Spinal cord (tissue), 10 donors: ENCODE results near the gene SMIM9. TPM values are rescaled to one million over a fixed set of nuclear protein-coding genes. Genes with fewer than 3 reads are reported as not detected.
"Not testable (repeated sequence)": the region's sequence is repeated elsewhere in the genome, so short reads cannot be mapped to it uniquely, and the experiment has no call there.

Experiments used
- DNase-seq, 6 donors: peaks; one replicate each; pipeline versions ENCODE4 v3.0.0 to v3.0.0-alpha.2; 2013 to 2015; ENCODE audit warnings: low spot score in 6 of 6, low read depth in 4 of 6
- H3K27ac ChIP-seq: one replicate; pipeline ENCODE4 v1.5.1; 2013; ENCODE audit warnings: low read depth, low read length, control low read depth
- H3K27me3 ChIP-seq: one replicate; pipeline ENCODE4 v1.6.1; 2013; ENCODE audit warnings: low read length; ENCODE audit not compliant: control insufficient read depth, insufficient read depth
- H3K36me3 ChIP-seq: one replicate; pipeline ENCODE4 v1.6.1; 2013; ENCODE audit warnings: low read length; ENCODE audit not compliant: control insufficient read depth, insufficient read depth
- H3K4me1 ChIP-seq: one replicate; pipeline ENCODE4 v1.6.1; 2013; ENCODE audit warnings: low read length; ENCODE audit not compliant: control insufficient read depth, insufficient read depth
- H3K4me3 ChIP-seq: one replicate; pipeline ENCODE4 v1.5.1; 2013; ENCODE audit warnings: low read depth, low read length, control low read depth
- H3K9me3 ChIP-seq: one replicate; pipeline ENCODE4 v1.6.1; 2013; ENCODE audit warnings: low read length; ENCODE audit not compliant: control insufficient read depth, insufficient read depth
- WGBS: methylation state at CpG from one replicate; pipeline ENCODE4 v1.1.5; 2013; ENCODE audit warnings: missing lambda C conversion rate; ENCODE audit not compliant: insufficient coverage; 5-methylcytosine and 5-hydroxymethylcytosine counted together
- polyA plus RNA-seq, 2 donors: library from polyadenylated mRNA; unstranded; fragments of 120-200 nt; gene quantifications; one replicate each; pipeline ENCODE4 v1.2.1, GENCODE V29; 2013; ENCODE audit not compliant: insufficient read length in 2 of 2
- total RNA-seq, 2 donors: library from RNA; depleted of rRNA in 1 of 2; stranded (reverse); fragments of 120-200 nt in 1 of 2; fragments of >200 nt in 1 of 2; gene quantifications; one replicate each; pipeline versions ENCODE4 v1.2.3 to v1.2.4, GENCODE V29; 2013 to 2014
- donor health status: healthy.

SMIM9 gene
- total and polyA plus RNA-seq, 4 donors = not detected

DNA sequence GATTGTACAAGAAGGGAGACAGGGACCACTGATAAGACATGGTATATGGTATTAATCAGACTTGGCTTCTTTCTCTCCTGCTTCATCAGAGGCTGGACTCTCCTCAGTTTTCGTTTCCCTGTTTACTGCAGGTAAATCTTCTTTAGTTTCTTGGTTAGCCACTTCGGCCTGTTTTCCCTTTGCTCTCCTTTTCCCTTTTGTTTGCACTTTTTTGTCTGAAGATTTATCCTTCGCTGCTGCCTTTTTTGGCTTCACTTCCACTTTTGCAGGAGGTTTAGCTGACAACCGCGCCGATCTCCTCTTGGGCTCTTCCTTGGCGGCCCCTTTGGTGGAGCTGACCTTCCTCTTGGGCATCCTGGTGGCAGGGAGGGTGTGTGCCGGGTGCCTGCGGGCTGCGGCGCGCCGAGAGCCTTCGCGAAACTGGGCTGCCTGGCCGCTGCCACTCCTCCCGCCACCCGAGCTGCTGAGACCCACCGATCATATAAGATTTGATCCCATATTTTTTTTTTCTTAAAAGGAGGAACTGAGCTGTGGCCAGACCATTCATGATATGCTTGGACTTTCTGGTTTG, 17.3 kb downstream of the SMIM9 start:
- H3K27me3 ChIP-seq, H3K36me3 ChIP-seq, H3K4me1 ChIP-seq, H3K27ac ChIP-seq, H3K9me3 ChIP-seq, H3K4me3 ChIP-seq, DNase-seq: not testable (repeated sequence)
- 92% methylated on average over 11 of the region's 19 CpGs for WGBS

DNA sequence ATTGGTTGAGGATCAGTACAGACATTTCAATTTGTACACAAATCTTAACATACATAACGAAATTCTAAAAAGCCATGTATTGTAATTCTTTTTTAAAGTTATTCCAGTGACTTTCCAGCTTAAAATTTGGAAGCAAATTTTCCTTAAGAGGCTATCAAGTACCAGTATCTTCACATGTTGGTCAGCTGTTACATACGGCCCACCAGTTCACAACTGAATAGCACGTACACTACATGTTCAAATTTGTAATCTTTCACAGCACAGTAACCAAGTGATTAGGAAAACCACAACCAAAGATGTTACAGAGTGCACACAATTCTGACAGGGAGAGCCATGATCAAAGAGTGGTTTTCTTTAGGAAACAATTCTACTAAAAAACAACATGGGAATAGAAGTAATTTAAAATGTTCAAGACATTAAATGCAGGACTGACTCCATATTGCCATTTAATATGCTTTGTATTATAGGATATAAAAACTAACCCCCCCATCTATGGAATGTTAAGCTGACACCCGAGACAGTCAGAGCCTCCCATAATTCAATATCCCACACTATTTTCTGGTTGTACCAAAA, 18.1 kb downstream of the SMIM9 start:
- not testable (repeated sequence) for DNase-seq, H3K36me3 ChIP-seq, H3K9me3 ChIP-seq, H3K27ac ChIP-seq, H3K27me3 ChIP-seq, H3K4me3 ChIP-seq, H3K4me1 ChIP-seq
- WGBS = 73% methylated on average over 2 of the region's 4 CpGs

DNA sequence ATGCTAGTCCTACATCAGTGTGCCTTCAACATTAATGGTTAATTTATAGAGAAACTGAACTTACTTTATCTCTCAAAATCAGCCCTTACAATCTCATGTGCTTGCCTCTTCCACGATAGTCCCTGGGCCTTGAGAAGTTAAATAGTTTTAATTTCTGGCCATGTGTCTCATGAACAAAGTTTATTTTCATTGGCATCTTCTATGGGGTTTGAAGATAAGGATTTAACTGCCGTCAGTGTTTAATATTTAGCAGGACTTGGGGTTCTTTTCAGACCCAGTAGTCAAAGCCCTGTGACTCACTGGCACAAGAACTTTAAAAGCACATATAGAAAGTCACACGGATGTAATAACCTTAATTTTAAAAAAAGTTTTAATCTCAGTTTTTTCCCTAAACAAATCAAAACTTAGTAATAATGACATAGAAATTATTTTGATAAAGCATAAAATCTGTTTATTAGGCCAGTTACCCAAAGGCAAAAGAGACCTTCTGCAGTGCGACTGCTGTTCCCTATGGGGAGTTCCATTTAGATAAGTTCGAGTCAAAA, 19.1 kb downstream of the SMIM9 start:
- Histone ChIP-seq H3K36me3 (no peaks in the 10 kb centered on the region), H3K27ac (no peak overlapping the region), H3K27me3 (no peaks in the 10 kb centered on the region), H3K9me3 (no peaks in the 10 kb centered on the region), H3K4me1 (no peaks in the 10 kb centered on the region), H3K4me3 (no peak overlapping the region)
- no CpG with 5 or more reads among the region's 5 CpGs for WGBS
- DNase-seq = no peak

DNA sequence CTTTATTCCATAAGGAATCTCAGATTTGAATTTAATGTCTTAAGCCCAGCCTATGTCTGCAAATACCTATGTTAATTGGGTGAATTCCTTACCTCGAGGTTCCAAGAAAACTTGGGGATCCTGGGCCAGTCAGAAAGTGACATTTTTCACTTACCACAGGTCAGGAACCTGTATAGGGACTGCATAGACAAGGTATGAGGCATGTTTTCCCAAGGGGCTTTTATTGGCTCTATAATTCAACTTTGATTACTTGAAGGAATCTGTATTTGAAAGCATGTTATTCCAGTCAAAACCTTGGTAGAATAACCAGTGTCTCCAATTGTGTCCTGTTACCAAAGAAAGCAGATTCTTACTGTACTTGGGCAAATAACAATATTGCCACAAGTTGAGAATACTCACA, 20.7 kb downstream of the SMIM9 start:
- no peak overlapping the region for H3K27ac ChIP-seq
- H3K9me3 ChIP-seq = no peaks in the 10 kb centered on the region
- no peak for DNase-seq
- H3K4me1 ChIP-seq = no peaks in the 10 kb centered on the region
- no CpG with 5 or more reads among the region's 1 CpG for WGBS
- no peaks in the 10 kb centered on the region for H3K27me3 ChIP-seq
- no peaks in the 10 kb centered on the region for H3K36me3 ChIP-seq
- H3K4me3 ChIP-seq = no peak overlapping the region

DNA sequence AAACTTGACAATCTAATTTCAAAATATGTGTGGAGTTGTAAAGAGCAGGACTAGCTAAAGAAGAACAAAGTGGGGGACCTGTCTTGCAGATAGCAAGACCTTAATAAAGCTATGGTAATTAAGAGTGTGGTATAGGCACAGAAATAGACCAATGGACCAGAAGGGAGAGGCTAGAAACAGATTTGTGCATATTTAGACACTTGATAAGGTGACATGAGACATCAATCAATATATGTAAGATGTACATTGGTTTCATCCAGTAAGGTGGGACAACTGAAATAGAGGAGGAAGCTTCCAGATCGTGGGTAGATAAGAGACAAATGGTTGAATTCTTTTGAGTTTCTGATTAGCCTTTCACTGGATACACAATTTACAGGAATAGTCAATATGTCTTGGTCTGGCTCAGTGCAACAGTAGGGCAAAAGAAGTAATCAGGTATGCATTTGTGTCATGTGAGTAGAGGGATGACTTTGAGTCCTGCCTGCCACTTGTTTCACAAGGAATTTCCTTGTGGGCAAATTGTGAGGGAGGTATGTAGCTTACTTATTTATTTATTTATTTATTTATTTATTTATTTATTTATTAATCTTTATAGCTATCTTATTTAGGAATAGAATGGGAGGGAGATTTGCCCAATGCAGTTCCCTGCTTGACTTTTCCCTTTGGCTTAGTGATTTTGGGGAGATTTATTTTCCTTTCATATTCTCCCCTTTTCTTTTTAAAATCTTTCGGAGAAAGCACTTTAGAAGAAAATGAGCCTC, 21.9 kb downstream of the SMIM9 start:
- no peak for DNase-seq
- 20% methylated on average over 1 of the region's 2 CpGs for WGBS
- Histone ChIP-seq H3K36me3 (no peaks in the 10 kb centered on the region), H3K9me3 (no peaks in the 10 kb centered on the region), H3K4me3 (no peak overlapping the region), H3K27me3 (no peaks in the 10 kb centered on the region), H3K4me1 (no peaks in the 10 kb centered on the region), H3K27ac (no peak overlapping the region)

DNA sequence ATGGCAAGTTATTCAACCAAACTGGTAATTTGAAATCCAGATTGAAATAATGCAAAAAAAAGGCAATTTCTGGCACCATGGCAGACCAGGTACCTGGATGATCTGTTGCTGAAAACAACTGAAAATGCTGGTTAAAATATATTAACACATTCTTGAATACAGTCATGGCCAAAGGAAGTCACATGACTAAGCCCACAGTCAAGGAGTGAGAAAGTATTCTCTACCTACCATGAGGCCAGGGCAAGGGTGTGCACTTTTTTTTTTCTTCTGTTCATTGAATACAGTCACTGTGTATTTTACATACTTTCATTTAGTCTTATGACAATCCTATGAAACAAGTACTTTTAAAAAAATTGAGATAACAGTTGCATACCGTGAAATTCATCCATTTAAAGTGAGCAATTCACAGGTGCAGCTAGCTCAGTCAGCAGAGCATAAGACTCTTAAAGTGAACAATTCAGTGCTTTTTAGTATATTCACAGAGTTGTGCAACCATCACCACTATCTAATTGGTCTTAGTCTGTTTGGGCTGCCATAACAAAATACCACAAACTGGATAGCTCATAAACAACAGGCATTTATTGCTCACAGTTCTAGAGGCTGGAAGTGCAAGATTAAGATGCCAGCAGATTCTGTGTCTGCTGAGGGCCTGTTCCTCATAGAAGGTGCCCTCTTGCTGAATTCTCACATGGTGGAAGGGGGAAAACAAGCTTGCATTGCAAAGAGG, 24.4 kb downstream of the SMIM9 start:
- no CpG with 5 or more reads among the region's 1 CpG for whole genome bisulfite sequencing
- Histone ChIP-seq H3K27ac (no peak overlapping the region), H3K9me3 (no peaks in the 10 kb centered on the region), H3K4me1 (peaks cover under 1% of the 10 kb centered on the region), H3K36me3 (no peaks in the 10 kb centered on the region), H3K27me3 (no peaks in the 10 kb centered on the region), H3K4me3 (no peak overlapping the region)
- DNase-seq = no peak

DNA sequence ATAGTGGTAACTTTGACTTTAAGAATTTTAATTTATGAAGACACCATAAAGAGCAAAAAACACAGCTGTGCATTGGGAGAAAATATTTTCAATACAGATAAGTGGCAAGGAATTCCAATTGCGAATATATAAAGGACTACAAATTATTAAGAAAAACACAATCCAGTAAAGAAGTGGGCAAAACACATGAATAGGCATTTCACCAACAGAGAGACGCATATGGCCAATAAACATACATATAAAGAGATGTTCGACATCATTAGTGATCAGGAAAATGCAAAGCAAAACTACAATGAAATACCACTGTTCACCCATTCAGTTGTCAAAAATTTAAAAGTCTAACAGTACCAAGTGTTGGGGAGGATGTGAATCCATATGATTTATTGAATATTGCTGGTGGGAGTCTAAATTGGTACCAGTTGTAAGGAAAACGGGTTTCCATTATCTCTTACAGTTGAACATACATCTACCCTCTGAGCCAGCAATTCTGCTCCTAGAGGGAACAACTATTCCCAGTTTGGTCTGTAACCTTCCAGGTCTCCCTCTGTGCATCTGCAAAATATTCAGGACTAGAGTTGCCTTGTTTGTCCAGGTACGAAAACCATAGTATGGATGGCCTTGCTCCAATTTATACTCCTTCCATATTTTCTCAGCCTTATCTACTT, 27.5 kb downstream of the SMIM9 start:
- H3K36me3 ChIP-seq = no peaks in the 10 kb centered on the region
- H3K4me1 ChIP-seq = peaks cover 3% of the 10 kb centered on the region
- no peaks in the 10 kb centered on the region for H3K27me3 ChIP-seq
- H3K4me3 ChIP-seq = no peak overlapping the region
- no peak overlapping the region for H3K27ac ChIP-seq
- 88% methylated on average over 1 of the region's 5 CpGs for WGBS
- no peaks in the 10 kb centered on the region for H3K9me3 ChIP-seq
- no peak for DNase-seq

DNA sequence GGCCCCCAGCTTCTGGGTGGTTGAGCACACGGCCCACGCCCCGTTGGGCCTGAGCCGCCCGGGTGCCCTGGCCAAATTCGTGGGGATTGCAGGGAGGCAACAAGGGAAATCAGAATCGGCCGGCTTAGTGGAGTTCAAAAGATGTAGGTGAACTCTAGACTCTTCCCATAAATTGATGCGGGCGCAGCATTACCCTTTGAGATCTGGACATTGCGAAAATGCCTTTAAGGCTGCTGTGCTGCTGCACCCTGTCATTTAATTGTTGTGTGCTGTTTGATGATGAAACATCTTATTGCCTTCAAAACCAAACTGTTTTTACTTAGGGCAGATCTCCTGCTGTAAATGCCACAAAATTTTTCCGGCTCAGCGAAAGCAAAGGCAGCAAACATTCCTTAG, 28.8 kb downstream of the SMIM9 start:
- H3K9me3 ChIP-seq = no peaks in the 10 kb centered on the region
- peak overlapping the region; percentile 58 for H3K4me3 ChIP-seq
- DNase-seq = no peak
- peak overlapping the region; percentile 12 for H3K27ac ChIP-seq
- H3K36me3 ChIP-seq = no peaks in the 10 kb centered on the region
- no peaks in the 10 kb centered on the region for H3K27me3 ChIP-seq
- H3K4me1 ChIP-seq = peaks cover 3% of the 10 kb centered on the region
- WGBS = 25% methylated on average over 10 of the region's 13 CpGs

DNA sequence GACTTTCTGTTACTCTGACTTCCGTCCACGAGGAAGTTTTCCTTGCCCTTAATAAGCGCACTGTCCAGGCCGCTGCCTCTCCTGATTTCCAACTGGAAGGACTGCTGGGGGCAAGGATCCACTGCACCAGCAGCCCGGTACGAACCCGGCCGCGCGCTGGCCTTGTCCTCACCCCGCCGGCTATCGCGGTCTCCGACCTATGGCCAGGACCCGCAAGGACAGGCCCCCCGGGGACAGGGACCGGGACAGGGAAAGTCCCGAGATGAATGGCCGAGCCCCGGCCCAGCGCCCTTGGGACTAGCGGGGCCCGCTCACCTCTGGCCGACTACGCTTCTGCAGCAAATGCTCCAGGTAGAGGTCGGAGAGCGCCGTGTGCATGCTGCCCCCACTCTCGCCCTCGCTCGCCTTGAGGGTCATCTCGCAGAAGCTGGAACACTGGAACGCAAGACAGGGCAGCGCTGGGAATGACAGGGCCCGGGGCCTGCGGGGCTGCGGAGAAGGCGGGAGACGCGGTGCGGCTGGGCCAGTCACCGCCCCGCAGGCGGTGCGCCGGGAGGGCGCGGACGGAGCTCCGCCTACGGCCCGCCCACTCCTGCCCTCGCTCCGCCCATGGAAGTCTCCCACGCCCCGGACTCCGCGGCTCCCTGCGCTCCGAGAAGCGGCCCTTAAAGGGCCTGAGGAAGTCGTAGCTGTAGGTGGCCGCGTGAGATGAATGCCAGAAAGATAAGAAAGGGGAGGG, 29.3 kb downstream of the SMIM9 start, which contains the start of gene MPP1:
TSS of gene MPP1 (minus strand) at position 529 of the 739 bp plus-strand sequence. CDS start at position 417, 112 bp downstream.
- peak; percentile 31 to 88 (median 46) for DNase-seq
- Histone ChIP-seq H3K4me1 (peaks cover 3% of the 10 kb centered on the region), H3K4me3 (peak within 1 kb of the TSS; percentile 58), H3K36me3 (no peaks in the 10 kb centered on the region), H3K27ac (peak within 1 kb of the TSS; percentile 33), H3K9me3 (no peaks in the 10 kb centered on the region), H3K27me3 (no peaks in the 10 kb centered on the region)
- WGBS = 27% methylated on average over 65 of the region's 65 CpGs
